ENCODE data around the gene LRAT.

LRAT gene

DNA sequence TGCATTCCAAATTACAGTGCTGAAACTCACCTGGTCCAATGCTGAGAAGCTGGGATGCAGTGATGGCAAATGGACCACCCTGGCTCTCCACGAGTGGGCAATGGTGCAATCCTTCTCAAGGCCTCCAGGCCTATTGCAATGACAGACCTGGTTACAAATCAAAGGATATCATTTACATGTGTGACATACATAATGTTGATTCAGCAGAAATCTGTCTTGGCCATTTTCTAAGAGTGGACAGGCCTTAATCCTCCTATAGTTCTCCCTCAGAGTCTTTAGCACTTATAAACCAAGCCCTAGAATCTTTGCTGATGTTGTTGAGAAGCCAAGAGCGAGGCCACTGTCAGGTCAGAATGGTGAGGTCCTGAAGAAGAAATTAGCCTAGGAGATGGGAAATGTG, 17.1 kb downstream of the LRAT start:
- no peak for DNase-seq (ENCODE audit: low spot score)

- no peak for DNase-seq (ENCODE audit: low spot score)
Measured at GRCh38 chr4:154778264-154778663, 34.5 kb downstream of the LRAT start.

GRCh38 chr4:154779362-154779947, 35.7 kb downstream of the LRAT start:
- peak; percentile 9 for DNase-seq (ENCODE audit: low spot score)

GRCh38 chr4:154781126-154781982, 37.6 kb downstream of the LRAT start, which contains the start of gene RBM46:
Gene RBM46, plus strand, starts transcription at chr4:154781272. Its CDS starts 15,481 bp downstream, at chr4:154796753.
- DNase-seq (ENCODE audit: low spot score) = no peak

DNA sequence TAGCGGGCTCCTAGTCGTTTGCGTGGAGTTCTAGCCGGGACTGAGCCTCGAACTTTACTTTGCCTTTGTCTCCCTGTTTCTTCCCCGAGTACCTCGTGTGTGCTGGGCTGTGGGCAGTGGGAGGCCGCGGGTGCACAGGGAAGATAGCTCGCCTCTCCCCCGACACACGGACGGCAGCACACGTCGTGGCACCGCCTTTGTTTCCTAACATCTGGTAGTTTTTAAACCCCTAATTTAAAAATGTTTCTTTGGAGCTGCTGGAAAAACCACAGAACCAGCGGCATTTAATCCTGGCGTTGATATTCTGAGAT, 38.1 kb downstream of the LRAT start:
- DNase-seq (ENCODE audit: low spot score) = no peak

Small RNA genes within 50 kb of the gene (small RNA-seq; reads per million reads assigned to genes)
- gene NDUFB2P1 (0 reads per million in 2 experiments), gene RNU2-44P (0.50 to 1.3 reads per million in 2 experiments), gene RNU2-66P (0.05 to 0.44 reads per million in 2 experiments)

Data from SK-N-DZ (cell line).